K562 (cell line): ENCODE data around the gene SPHK1. TPM values are rescaled to one million over a fixed set of nuclear protein-coding genes. Genes with fewer than 3 reads are reported as not detected.

Source experiments
- ARID4B ChIP-seq: sonication (generic); formaldehyde crosslinking; IDR thresholded peaks from 2 replicates; pipeline ENCODE4 v1.8.0; 2022; ENCODE audit warnings: mild to moderate bottlenecking, missing genetic modification reagents
- BACH1 ChIP-seq: fragments of 200-800 bp; sonication (Bioruptor generic); IDR thresholded peaks from 2 replicates; pipeline ENCODE4 v1.6.1; 2016; ENCODE audit warnings: missing genetic modification characterization, missing compliant biosample characterization
- ELF2 ChIP-seq: fragments of 250-450 bp; sonication (Bioruptor Pico); IDR thresholded peaks from 2 replicates; pipeline ENCODE4 v1.5.0; 2021; ENCODE audit warnings: mild to moderate bottlenecking
- FOXM1 ChIP-seq, 2 experiments: fragments of 450-650 bp in 1 of 2; sonication (generic) in 1 of 2; formaldehyde crosslinking in 1 of 2; IDR thresholded peaks; 2 replicates each; pipeline versions ENCODE4 v1.6.1 to v1.9.0; 2017 to 2022; ENCODE audit warnings: low read depth in 2 of 2, mild to moderate bottlenecking in 2 of 2, missing genetic modification reagents in 1 of 2, moderate library complexity in 1 of 2
- HSF4 ChIP-seq: fragments of 250-450 bp; sonication (Bioruptor Pico); IDR thresholded peaks from 2 replicates; pipeline ENCODE4 v2.1.2; 2022; ENCODE audit warnings: mild to moderate bottlenecking, moderate library complexity, borderline replicate concordance
- NONO ChIP-seq, 2 experiments: fragments of 200-400 bp in 1 of 2; fragments of 450-650 bp in 1 of 2; formaldehyde crosslinking in 1 of 2; IDR thresholded peaks; 2 replicates each; pipeline ENCODE4 v1.6.1; 2017; ENCODE audit warnings: low read depth in 2 of 2, mild to moderate bottlenecking in 2 of 2, moderate library complexity in 2 of 2, low read length in 1 of 2
- POLR2B ChIP-seq: fragments of 450-650 bp; IDR thresholded peaks from 2 replicates; pipeline ENCODE4 v1.6.1; 2018; ENCODE audit warnings: low read depth; ENCODE audit not compliant: partially characterized antibody
- SIN3B ChIP-seq: fragments of 450-650 bp; IDR thresholded peaks from 2 replicates; pipeline ENCODE4 v1.6.1; 2017; ENCODE audit warnings: low read depth, mild to moderate bottlenecking, moderate library complexity
- ZNF561 ChIP-seq: fragments of 450-650 bp; formaldehyde crosslinking; conservative IDR thresholded peaks from 2 replicates; pipeline ENCODE4 v1.4.0; 2020; ENCODE audit warnings: mild to moderate bottlenecking, moderate library complexity
- polyA plus RNA-seq, 8 experiments: library from polyadenylated mRNA; depleted of rRNA in 4 of 8; stranded (reverse) in 5 of 8; unstranded in 3 of 8; fragments of >200 nt; fragmentation: Nextera tagmentation in 2 of 8; fragmentation: Illumina TruSeq in 1 of 8; extraction: Ambion mirVana in 2 of 8; extraction: Trizol in 1 of 8; gene quantifications; 2 replicates each; pipeline versions ENCODE4 v1.2.1 to v1.2.3, GENCODE V29; 2011 to 2014; ENCODE audit warnings: inconsistent platforms in 1 of 8, missing spikeins in 1 of 8
- total RNA-seq, 7 experiments: library from RNA; depleted of rRNA in 6 of 7; stranded (reverse); fragments of >200 nt in 6 of 7; fragmentation: Illumina TruSeq in 2 of 7; extraction: Trizol in 2 of 7; gene quantifications; 2 replicates each; pipeline versions ENCODE4 v1.2.1 to v1.2.3, GENCODE V29; 2011 to 2021; ENCODE audit warnings: low replicate concordance in 1 of 7
- TF ChIP-seq, protein P1 (sequence below): fragments of 450-650 bp; IDR thresholded peaks from 2 replicates; pipeline ENCODE4 v1.7.1; 2018; ENCODE audit warnings: mild to moderate bottlenecking, low read depth; ENCODE audit not compliant: partially characterized antibody
- TF ChIP-seq, protein P2 (sequence below): sonication (generic); formaldehyde crosslinking; IDR thresholded peaks from 2 replicates; pipeline ENCODE4 v1.8.0; 2022; ENCODE audit warnings: missing genetic modification reagents, mild to moderate bottlenecking, borderline replicate concordance
- TF ChIP-seq, protein P3 (sequence below): fragments of 250-450 bp; sonication (Bioruptor Pico); IDR thresholded peaks from 2 replicates; pipeline ENCODE4 v1.8.0; 2022; ENCODE audit warnings: inconsistent platforms
- TF ChIP-seq, protein P4 (sequence below): fragments of 450-650 bp; formaldehyde crosslinking; IDR thresholded peaks from 2 replicates; pipeline ENCODE4 v1.4.0; 2022; ENCODE audit warnings: mild to moderate bottlenecking, moderate library complexity

The SPHK1 gene
- total and polyA plus RNA-seq, 9 of the 15 experiments (the other 6 are each of a cell fraction or from before 2014, with no cell fraction given): 0.21 to 60.3 (median 14.5) TPM

GRCh38 chr17:76383546-76384221 lies 725 bp upstream of the SPHK1 start (continued):
- TF ChIP-seq ARID4B (CRISPR knock-in tag): no peak; the same call in none of the 2 replicates
- no peak; the same call in 1 of the 2 replicates for TF ChIP-seq SIN3B
- TF ChIP-seq ZNF561 (CRISPR knock-in tag): no peak
- no peak for TF ChIP-seq BACH1 (tag)
- TF ChIP-seq ELF2 (CRISPR knock-in tag): no peak
- TF ChIP-seq, protein P1, sequence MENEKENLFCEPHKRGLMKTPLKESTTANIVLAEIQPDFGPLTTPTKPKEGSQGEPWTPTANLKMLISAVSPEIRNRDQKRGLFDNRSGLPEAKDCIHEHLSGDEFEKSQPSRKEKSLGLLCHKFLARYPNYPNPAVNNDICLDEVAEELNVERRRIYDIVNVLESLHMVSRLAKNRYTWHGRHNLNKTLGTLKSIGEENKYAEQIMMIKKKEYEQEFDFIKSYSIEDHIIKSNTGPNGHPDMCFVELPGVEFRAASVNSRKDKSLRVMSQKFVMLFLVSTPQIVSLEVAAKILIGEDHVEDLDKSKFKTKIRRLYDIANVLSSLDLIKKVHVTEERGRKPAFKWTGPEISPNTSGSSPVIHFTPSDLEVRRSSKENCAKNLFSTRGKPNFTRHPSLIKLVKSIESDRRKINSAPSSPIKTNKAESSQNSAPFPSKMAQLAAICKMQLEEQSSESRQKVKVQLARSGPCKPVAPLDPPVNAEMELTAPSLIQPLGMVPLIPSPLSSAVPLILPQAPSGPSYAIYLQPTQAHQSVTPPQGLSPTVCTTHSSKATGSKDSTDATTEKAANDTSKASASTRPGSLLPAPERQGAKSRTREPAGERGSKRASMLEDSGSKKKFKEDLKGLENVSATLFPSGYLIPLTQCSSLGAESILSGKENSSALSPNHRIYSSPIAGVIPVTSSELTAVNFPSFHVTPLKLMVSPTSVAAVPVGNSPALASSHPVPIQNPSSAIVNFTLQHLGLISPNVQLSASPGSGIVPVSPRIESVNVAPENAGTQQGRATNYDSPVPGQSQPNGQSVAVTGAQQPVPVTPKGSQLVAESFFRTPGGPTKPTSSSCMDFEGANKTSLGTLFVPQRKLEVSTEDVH: no peak
- TF ChIP-seq, protein P2, sequence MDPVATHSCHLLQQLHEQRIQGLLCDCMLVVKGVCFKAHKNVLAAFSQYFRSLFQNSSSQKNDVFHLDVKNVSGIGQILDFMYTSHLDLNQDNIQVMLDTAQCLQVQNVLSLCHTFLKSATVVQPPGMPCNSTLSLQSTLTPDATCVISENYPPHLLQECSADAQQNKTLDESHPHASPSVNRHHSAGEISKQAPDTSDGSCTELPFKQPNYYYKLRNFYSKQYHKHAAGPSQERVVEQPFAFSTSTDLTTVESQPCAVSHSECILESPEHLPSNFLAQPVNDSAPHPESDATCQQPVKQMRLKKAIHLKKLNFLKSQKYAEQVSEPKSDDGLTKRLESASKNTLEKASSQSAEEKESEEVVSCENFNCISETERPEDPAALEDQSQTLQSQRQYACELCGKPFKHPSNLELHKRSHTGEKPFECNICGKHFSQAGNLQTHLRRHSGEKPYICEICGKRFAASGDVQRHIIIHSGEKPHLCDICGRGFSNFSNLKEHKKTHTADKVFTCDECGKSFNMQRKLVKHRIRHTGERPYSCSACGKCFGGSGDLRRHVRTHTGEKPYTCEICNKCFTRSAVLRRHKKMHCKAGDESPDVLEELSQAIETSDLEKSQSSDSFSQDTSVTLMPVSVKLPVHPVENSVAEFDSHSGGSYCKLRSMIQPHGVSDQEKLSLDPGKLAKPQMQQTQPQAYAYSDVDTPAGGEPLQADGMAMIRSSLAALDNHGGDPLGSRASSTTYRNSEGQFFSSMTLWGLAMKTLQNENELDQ: no peak
- TF ChIP-seq, protein P3, sequence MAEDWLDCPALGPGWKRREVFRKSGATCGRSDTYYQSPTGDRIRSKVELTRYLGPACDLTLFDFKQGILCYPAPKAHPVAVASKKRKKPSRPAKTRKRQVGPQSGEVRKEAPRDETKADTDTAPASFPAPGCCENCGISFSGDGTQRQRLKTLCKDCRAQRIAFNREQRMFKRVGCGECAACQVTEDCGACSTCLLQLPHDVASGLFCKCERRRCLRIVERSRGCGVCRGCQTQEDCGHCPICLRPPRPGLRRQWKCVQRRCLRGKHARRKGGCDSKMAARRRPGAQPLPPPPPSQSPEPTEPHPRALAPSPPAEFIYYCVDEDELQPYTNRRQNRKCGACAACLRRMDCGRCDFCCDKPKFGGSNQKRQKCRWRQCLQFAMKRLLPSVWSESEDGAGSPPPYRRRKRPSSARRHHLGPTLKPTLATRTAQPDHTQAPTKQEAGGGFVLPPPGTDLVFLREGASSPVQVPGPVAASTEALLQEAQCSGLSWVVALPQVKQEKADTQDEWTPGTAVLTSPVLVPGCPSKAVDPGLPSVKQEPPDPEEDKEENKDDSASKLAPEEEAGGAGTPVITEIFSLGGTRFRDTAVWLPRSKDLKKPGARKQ (CRISPR knock-in tag): no peak
- TF ChIP-seq HSF4 (CRISPR knock-in tag): no peak
- TF ChIP-seq, protein P4, sequence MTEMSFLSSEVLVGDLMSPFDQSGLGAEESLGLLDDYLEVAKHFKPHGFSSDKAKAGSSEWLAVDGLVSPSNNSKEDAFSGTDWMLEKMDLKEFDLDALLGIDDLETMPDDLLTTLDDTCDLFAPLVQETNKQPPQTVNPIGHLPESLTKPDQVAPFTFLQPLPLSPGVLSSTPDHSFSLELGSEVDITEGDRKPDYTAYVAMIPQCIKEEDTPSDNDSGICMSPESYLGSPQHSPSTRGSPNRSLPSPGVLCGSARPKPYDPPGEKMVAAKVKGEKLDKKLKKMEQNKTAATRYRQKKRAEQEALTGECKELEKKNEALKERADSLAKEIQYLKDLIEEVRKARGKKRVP: no peak
- TF ChIP-seq FOXM1 (IDR thresholded peaks at IDR 0.05; ENCODE audit: low read depth): no peak
- TF ChIP-seq FOXM1 (CRISPR knock-in tag; IDR thresholded peaks at IDR 0.05; ENCODE audit: low read depth): no peak
- TF ChIP-seq POLR2B: no peak
- TF ChIP-seq NONO (IDR thresholded peaks at IDR 0.05; ENCODE audit: low read depth in 2 of 2, low read length in 1 of 2): no peak
